ENCODE data around the gene KDM6B. TPM values are rescaled to one million over a fixed set of nuclear protein-coding genes. Genes with fewer than 3 reads are reported as not detected.
A peak's percentile ranks its signal among the peaks of the same experiment; 100 is the strongest.

Gene KDM6B
- polyA plus RNA-seq, 4 donors: 14.6 to 35.4 (median 26.1) TPM

DNA sequence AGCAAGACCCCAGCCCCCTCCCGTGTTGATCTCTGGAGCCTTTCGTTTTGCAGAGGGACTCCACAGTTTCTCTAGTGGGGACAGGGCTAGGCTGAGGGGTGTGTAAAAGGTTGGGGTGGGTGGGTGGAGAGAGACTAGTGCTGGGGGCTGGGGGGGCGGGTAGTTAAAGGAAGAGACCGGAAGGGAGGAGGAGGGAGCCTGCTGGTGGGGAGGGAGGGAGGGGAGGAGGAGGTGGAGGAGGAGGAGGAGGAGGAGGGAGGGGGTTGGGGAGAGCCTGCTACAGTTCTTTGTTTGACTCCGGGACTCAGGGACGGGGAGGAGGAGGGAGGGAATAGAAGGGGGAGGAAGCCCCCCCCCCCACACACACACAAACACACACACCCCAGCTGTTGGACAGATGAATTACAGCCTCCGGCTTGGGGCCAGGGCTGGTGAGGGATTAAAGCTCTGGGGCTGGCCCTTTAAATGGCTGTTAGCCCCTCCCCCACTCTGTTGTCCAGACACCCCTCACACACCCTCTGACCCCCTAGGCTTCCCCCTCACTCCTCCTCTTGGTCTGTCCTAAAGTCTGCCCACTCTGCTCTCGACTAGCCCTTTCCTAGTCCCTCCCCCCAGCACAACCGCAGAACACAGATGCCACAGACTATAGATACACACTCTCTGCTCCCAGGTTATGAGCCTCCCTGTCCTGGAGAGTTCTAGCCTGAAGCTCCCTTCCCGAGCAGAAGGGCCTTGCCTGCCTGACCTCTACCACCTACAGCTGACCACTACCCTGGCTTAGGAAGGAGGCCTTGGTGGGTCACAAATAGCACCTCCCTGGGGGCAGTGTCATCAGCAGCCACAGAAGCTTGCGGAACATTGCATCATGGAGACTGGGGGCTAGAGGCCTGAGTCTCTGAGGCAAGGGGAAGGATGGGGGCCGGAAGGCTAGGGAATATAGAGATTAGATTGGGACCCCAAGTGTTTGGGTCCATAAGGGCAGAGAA lies 4.4 kb downstream of the KDM6B start:
- DNase-seq (ENCODE audit: low read depth in 4 of 4, low spot score in 2 of 4): peak in 1 of 4 donors; percentile 46

DNA sequence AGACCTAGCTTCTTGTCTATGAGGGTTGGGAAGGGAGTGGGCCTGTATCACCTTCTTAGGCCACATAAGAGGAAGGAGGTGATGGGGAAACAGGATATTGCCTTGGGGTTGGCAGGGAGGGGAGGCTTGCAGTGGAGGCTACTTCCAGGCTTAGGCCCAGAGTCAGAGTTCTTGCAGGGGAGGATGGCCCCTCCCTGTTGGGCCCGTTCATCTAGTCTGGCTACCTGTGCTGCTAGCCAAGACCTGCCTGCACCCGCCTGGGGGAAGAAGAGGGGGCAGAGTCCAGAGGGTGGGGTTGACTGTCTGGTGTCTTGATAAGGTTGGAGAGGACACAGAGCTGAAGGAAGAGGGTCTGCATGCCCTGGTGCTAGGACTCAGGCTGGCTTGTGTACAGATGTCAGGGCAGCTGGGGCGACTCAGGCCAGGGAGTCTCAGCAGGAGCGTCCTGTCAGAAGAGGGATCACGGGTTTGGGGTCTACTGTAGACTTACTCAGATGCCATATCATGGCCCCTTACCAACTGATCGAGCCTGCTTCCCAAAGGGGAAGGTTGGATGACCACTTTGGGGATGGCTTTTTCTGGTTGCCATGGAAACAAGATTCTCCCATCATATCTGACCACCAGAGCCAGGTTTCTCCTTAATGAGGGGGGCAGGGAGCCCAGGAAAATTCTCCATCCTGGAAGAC lies 5.3 kb downstream of the KDM6B start:
- no peak for DNase-seq (ENCODE audit: low read depth in 4 of 4, low spot score in 2 of 4)

DNA sequence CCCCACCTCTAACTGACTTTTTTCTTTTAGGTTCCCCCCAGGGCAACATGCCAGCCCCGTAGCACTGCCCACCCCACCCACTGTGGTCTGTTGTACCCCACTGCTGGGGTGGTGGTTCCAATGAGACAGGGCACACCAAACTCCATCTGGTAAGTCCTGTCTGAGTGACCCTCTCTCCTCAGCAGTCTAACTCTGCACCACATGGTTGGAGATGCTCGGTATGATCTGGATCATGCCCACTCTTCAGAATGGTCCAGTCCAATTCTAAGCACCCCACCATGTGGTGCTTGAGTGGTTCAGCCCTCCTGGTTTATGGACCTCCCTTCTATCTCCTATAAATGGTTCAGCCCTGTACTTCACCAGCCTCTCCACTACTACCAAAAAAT lies 5.9 kb downstream of the KDM6B start:
- no peak for DNase-seq (ENCODE audit: low read depth in 4 of 4, low spot score in 2 of 4)

DNA sequence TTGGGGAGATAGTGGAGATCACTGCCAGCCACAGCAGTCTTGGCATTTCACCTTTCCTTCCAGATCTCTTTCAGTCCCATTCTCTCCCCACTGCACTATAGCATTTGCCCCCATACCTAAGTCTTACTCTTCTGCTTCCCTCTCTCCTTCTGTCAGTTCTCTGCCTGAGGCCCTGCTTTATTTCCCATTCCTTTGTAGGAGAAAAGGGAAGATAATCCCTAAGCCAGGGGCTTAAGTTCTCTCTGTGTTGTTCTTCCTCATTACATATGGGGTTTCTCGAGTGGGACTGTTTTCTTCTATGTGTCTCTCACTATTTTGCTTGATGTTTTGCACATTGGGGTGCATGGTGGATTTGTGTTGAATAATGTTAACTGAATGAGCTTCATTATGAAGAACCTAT lies 6.4 kb downstream of the KDM6B start:
- DNase-seq (ENCODE audit: low read depth in 4 of 4, low spot score in 2 of 4): no peak

DNA sequence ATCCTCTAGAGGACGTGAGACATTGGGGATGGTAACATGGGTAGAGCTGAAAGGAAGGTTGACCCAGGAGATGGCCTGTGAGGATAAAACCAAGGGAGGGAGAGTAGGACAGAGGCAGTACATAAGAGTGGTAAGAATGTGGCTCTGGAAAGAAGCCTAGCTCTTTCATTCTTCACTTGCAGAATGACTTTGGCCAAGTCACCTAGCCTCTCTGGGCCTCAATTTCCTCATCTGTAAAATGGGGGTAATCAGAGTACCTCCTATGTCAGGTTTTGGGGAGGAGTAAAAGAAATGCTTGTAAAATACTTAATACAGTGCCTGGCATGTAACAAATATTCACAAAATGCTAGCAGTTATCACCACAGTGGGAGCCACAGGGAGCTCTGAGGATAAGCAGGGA lies 6.9 kb downstream of the KDM6B start:
- no peak for DNase-seq (ENCODE audit: low read depth in 4 of 4, low spot score in 2 of 4)

DNA sequence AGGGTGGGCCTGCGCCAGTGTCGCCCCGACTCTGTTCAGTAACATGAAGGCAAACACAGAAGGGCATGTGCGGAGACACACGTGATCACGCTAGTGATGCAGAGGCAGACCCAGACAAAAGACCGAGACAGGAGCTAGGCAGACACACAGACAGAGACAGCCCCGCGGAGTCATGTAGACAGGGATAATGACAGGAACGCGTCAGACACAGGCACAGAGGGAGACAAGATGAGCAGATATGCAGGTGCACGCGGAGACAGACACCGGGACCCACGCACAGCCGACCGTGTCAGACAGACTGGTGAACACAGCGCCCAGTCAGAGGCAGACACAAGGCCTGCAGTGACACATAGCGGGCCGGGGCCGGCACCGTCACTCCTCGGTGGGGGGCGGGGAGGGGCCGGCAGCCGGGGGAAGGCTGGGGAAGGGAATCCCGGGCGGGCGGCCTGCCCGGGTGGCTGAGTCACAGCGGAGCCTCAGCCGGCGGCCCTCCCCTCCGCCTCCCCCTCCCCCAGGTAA lies 7.4 kb downstream of the KDM6B start:
- peak in 1 of 4 donors; percentile 31 for DNase-seq (ENCODE audit: low read depth in 4 of 4, low spot score in 2 of 4)

DNA sequence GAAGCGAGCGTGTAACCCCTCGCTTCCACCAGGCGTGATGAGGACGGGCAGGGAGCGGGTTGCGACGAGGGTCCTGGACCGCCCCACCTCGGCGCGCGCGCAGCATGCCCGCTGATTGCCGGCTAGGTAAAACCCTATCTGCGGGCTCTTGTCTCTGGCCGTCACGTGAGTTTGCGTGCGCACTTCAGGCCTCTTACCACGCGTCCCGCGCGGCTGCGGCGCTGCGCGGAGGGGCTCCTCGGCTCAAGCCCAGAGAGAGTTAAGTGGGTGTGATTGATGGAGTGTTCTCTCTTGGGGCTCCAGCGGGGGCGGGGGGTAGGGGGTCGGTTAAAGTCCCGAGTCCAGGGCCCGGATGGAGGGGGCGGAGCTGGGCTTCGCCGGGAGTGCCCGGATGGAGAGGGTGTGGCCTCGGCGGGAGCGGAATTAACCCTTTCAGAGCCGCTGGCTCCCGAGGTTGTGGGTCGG lies 7.9 kb downstream of the KDM6B start:
- DNase-seq (ENCODE audit: low read depth in 4 of 4, low spot score in 2 of 4): peak in 2 of 4 donors; percentile 88 to 89

DNA sequence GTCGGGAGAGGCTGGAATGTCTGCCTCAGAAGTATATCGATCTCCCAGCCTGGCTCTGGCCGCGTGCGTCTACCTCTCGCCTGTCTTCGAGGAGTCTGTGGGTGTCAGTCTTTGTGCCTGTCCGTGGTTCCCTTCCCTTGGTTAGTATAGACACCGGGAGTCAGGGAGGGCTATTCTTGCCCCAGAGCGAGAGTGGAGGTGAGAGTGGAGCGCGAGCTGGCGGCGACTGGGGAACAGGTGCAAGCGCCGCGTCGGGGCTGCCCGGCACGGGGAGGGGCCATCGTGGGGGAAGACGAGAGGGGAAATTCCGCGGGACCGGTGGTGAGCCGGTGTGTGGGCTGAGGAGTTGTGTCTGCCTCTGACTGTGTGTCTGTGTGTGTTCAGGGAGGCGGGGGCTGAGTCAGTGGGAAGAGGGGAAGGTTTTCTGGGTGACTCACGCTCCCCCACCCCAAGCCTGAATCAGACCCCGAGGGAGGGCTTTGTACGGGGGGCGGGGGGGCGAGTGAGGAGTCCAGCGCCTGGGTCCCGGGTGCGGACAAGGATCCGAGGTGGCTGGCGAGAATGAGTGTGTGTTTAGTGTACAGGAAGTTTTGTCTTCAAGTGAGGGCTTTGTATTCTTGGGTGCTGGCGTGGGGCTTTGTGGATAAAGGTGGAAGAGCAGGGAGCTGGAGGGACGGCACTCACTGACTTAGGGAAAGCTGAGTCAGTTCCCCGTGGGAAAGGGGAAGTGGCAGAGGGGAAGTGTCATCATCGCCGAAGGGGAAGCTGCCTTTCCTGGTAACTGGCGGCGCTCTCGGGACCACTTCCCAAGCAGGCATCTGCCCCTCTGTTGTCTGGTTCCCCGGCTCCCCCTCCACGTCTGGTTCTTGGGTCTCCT lies 8.6 kb downstream of the KDM6B start:
- DNase-seq (ENCODE audit: low read depth in 4 of 4, low spot score in 2 of 4): peak in 1 of 4 donors; percentile 29

DNA sequence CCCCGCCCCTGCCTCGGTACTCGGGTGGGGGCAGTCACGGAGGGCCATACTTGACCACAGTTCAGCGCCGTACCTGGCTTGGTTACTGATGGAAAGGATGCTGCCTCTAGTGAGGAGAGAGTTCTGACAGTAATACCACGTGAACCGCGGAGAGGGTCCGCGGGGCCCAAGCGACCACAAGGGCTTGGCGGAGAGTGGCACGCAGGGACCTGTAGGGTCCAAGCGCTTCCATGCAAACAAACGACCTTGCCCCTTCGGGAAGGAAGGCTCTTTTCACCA lies 9.2 kb downstream of the KDM6B start:
- DNase-seq (ENCODE audit: low read depth in 4 of 4, low spot score in 2 of 4): no peak

DNA sequence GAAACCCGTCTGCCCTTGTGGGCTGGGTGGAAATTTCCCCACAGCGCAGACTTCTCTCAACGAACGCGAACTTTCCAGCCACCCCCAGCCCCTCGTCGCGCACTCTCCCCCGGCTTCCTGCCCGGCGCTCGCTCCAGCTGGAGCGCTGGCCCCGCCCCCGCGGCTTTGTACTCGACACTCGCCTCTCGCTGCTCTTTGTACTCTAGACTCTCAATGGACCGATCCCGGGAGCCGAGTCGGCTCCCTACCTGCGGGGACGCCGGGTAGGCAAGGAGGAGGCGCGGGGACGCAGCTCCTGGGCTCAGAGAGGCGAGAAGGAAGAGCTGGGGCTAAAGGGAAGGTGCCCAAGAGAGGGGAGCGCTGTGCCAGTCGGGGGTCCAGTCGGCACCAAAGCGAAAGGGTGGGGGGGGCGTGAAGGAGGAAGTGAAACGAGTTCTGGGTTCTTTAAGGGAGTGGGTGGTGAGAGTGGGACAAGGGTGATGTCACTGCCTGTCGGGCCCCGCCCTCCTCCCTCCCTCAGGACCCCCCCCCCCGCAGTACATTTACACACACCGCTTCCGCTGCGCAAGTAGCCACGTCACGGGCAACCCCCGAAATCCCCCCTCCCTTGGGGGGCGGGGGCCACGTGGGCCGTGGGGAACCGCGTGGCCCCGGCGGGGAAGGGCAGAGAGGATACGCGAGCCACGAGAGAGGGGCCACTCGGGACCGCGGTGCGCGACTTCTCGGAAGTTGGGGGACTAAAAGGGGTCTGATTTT lies 9.7 kb downstream of the KDM6B start:
- DNase-seq (ENCODE audit: low read depth in 4 of 4, low spot score in 2 of 4): peak in 2 of 4 donors; percentile 52 to 76

DNA sequence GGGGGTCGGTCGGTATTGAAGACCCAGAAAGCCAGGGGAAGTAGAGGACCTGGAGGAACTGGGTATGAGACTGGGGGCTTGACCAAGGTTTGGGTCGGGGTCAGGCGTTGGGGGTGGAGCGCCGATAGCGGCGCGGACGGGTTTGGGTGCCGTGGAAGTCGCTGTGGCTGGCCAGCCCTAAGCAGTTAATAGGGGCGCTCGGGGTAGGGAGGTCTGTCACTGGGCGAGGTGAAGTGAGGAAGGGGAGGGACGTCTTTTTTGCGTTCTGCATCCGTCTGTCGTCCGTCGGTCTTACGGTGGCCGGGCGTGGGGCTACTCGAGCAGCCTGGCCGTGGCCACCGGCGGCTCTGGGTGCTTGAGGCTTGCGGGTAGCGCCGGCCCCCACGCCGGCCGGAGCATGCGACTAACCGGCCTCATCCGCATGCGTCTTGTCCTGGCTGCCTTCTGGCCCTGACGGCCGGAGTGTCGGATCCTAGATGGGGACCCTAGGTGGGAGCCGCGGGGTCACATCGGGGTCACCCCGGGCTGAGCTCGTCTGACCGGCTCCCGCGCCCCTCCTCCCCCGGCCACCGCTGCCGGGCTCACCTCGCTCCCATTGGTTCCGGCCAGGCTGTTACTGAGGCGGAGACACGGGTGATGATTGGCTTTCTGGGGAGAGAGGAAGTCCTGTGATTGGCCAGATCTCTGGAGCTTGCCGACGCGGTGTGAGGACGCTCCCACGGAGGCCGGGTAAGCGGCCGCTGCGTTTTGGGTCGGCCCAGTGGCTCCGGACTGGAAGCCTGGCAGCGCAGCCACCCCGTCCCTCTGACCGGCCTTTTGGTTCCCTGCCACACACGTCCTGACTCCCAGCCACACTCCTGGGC lies 10.5 kb downstream of the KDM6B start:
- DNase-seq (ENCODE audit: low read depth in 4 of 4, low spot score in 2 of 4): peak in 2 of 4 donors; percentile 68 to 90

DNA sequence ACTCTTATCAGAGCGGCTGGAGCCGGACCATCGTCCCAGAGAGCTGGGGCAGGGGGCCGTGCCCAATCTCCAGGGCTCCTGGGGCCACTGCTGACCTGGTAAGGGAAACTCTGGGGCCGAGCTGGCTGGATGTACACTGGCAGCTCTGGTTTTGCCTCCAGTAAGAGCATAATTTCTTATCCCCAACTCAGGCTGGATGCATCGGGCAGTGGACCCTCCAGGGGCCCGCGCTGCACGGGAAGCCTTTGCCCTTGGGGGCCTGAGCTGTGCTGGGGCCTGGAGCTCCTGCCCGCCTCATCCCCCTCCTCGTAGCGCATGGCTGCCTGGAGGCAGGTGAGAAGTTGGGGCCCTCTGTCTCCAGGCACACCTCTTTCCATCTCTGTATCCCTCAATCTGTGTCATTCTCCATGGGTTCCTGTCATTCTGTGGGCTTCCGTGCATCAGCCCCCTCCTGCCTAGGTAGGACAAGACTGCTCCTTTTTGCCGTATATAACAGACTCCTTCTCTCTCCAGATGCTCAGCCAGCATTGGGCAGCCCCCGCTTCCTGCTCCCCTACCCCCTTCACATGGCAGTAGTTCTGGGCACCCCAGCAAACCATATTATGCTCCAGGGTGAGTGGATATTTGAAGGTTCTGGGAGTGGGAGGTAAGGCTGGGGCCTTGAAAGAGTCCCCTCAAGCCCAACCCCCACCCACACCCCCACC lies 11.5 kb downstream of the KDM6B start:
- DNase-seq (ENCODE audit: low read depth in 4 of 4, low spot score in 2 of 4): no peak

DNA sequence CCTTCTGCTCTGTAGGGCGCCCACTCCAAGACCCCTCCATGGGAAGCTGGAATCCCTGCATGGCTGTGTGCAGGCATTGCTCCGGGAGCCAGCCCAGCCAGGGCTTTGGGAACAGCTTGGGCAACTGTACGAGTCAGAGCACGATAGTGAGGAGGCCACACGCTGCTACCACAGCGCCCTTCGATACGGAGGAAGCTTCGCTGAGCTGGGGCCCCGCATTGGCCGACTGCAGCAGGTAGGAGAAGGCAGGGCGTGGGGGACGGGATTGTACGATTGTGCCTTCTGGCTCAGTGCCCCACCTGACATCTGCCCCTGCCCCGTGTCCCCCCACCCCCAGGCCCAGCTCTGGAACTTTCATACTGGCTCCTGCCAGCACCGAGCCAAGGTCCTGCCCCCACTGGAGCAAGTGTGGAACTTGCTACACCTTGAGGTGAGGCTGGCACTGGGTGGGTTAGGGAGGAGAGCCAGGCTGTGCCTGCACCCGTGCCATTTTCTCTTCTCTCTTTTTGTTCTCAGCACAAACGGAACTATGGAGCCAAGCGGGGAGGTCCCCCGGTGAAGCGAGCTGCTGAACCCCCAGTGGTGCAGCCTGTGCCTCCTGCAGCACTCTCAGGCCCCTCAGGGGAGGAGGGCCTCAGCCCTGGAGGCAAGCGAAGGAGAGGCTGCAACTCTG lies 12.2 kb downstream of the KDM6B start:
- no peak for DNase-seq (ENCODE audit: low read depth in 4 of 4, low spot score in 2 of 4)

DNA sequence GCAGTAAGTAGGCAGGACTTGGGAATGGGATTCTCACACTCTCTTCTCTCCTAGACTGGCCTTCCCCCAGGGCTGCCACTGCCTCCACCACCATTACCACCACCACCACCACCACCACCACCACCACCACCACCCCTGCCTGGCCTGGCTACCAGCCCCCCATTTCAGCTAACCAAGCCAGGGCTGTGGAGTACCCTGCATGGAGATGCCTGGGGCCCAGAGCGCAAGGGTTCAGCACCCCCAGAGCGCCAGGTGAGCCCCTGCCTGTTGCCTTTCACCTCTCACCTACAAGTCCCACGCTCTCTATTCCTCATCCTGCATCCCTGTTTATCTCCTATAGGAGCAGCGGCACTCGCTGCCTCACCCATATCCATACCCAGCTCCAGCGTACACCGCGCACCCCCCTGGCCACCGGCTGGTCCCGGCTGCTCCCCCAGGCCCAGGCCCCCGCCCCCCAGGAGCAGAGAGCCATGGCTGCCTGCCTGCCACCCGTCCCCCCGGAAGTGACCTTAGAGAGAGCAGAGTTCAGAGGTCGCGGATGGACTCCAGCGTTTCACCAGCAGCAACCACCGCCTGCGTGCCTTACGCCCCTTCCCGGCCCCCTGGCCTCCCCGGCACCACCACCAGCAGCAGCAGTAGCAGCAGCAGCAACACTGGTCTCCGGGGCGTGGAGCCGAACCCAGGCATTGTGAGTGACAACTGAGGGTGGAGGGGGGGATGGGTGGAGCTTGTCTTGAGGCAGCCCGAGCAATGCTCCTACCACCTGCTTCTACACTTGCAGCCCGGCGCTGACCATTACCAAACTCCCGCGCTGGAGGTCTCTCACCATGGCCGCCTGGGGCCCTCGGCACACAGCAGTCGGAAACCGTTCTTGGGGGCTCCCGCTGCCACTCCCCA lies 13.0 kb downstream of the KDM6B start:
- no peak for DNase-seq (ENCODE audit: low read depth in 4 of 4, low spot score in 2 of 4)

DNA sequence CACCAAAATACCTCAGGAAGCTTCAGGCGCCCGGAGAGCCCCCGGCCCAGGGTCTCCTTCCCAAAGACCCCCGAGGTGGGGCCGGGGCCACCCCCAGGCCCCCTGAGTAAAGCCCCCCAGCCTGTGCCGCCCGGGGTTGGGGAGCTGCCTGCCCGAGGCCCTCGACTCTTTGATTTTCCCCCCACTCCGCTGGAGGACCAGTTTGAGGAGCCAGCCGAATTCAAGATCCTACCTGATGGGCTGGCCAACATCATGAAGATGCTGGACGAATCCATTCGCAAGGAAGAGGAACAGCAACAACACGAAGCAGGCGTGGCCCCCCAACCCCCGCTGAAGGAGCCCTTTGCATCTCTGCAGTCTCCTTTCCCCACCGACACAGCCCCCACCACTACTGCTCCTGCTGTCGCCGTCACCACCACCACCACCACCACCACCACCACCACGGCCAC lies 14.1 kb downstream of the KDM6B start:
- no peak for DNase-seq (ENCODE audit: low read depth in 4 of 4, low spot score in 2 of 4)

DNA sequence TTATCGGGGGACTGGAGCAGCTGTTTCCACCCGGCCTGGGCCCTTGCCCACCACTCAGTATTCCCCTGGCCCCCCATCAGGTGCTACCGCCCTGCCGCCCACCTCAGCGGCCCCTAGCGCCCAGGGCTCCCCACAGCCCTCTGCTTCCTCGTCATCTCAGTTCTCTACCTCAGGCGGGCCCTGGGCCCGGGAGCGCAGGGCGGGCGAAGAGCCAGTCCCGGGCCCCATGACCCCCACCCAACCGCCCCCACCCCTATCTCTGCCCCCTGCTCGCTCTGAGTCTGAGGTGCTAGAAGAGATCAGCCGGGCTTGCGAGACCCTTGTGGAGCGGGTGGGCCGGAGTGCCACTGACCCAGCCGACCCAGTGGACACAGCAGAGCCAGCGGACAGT lies 14.7 kb downstream of the KDM6B start:
- DNase-seq (ENCODE audit: low read depth in 4 of 4, low spot score in 2 of 4): no peak

All from left renal cortex interstitium (tissue), 4 donors.